BE2C (cell line): ENCODE results near the gene ALPP.

Source experiments
- DNase-seq: peaks from one replicate; pipeline ENCODE4 v3.0.0-alpha.2; 2020
- H3K27me3 ChIP-seq: fragments of 250-450 bp; sonication (Bioruptor Pico); 2 replicates; pipeline ENCODE4 v1.5.1; 2020; ENCODE audit warnings: mild to moderate bottlenecking
- H3K36me3 ChIP-seq: fragments of 250-450 bp; sonication (Bioruptor Pico); 2 replicates; pipeline ENCODE4 v1.5.1; 2020; ENCODE audit warnings: mild to moderate bottlenecking
- H3K4me1 ChIP-seq: fragments of 250-450 bp; sonication (Bioruptor Pico); 2 replicates; pipeline ENCODE4 v1.5.1; 2020
- H3K4me3 ChIP-seq: 2 replicates; pipeline ENCODE4 v1.5.1; 2011; ENCODE audit warnings: low read depth, low read length
- H3K9me3 ChIP-seq: fragments of 250-450 bp; sonication (Bioruptor Pico); 2 replicates; pipeline ENCODE4 v1.5.1; 2020
- TF ChIP-seq, protein P1 (sequence below): IDR thresholded peaks from 2 replicates; pipeline ENCODE4 v1.5.1; 2012; ENCODE audit warnings: mild to moderate bottlenecking, low read depth, low read length

Gene ALPP

DNA sequence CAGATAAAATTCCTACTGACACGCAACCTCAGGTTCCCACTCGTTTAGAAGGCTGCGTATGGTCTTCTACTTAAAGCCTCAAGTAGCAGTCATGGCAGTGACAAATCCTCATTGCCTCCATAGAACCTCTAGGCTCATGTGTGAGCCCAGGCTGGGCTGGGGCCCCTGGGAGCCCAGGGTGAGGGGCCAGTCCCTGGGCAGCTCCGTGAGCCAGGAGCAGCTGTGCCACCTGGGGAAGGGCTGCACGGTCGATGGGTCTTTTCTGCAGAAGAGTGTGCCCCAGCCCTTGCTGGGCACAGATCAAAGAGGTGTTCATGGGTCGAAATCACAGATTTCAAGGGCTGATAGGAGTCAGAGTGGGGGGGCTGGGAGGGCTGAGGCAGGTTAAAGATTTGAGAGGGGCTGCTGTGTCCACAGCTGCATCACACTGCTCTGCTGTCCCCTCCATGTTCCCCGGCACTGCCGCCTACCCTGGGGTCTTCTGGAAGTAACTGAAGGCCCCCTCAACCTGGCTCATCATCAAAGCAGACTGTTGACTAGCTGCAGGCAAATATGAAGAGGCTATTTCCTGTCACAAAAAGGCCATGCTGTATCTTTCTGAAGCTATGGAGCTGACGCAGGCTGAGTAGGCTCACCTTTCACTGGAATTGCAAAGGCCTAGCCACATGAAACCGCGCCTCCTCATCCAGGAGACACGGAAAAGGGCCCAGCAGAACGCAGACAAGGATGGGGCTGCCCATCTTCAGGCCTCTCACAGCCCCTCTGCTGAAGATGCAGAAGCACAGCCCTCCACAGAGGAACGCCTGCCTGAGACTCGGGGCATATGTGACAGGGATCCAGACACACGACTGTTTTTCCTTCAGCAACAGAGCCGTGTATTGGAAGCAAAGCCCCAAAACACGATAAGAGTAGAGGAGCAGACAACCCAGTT, 35.7 kb upstream of the ALPP start:
- no peaks in the 10 kb centered on the region for H3K36me3 ChIP-seq
- DNase-seq, result no peak
- no peak overlapping the region for H3K4me3 ChIP-seq
- no peaks in the 10 kb centered on the region for H3K4me1 ChIP-seq
- H3K27me3 ChIP-seq, result no peaks in the 10 kb centered on the region
- TF ChIP-seq, protein P1, sequence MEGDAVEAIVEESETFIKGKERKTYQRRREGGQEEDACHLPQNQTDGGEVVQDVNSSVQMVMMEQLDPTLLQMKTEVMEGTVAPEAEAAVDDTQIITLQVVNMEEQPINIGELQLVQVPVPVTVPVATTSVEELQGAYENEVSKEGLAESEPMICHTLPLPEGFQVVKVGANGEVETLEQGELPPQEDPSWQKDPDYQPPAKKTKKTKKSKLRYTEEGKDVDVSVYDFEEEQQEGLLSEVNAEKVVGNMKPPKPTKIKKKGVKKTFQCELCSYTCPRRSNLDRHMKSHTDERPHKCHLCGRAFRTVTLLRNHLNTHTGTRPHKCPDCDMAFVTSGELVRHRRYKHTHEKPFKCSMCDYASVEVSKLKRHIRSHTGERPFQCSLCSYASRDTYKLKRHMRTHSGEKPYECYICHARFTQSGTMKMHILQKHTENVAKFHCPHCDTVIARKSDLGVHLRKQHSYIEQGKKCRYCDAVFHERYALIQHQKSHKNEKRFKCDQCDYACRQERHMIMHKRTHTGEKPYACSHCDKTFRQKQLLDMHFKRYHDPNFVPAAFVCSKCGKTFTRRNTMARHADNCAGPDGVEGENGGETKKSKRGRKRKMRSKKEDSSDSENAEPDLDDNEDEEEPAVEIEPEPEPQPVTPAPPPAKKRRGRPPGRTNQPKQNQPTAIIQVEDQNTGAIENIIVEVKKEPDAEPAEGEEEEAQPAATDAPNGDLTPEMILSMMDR, result no peak
- no peaks in the 10 kb centered on the region for H3K9me3 ChIP-seq

DNA sequence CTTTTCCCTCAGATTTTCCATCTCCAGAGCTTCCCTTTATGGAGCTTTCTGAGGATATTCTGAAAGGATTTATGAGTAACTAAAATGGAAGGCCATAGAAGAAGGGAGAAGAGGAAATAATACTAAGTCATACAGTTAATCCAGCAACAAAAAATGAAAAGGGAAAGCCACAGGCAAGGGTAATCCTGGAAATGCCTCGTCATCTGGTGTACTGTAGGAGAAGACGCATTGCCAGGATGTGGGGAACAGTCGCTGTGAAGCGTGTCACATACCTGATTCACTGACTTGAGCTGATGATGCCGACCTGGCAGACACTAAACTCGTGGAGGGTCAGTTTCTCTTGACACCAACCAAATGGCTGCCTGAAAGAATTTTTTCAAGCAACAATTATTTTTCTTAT, 34.7 kb upstream of the ALPP start:
- H3K4me1 ChIP-seq, result no peaks in the 10 kb centered on the region

DNA sequence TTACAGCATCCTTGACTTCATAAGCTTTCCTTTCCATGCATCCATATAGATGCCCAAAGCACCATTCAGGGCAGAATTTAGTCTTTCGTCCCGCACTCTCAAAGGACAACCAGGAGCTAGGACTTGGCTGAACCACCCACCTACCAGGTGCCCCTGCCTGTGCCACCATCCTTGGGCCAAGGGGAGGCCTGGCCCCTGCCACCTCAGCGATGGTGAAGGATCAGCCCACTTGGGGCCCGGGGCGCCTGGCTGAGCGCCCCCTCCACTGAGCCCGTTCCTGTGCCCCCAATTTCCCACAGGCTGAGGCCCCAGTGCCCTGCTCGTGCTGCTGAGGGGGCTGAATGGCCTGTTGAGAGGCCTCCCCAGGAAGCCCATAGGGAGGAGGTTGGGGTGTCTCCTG, 33.3 kb upstream of the ALPP start:
- H3K9me3 ChIP-seq, result no peaks in the 10 kb centered on the region
- TF ChIP-seq, protein P1, result no peak

More for the DNA sequence above, 34.7 kb upstream of the ALPP start:
- TF ChIP-seq, protein P1, result no peak
- H3K36me3 ChIP-seq, result no peaks in the 10 kb centered on the region
- peaks cover 2% of the 10 kb centered on the region; the same call in 1 of the 2 replicates for H3K27me3 ChIP-seq
- no peak overlapping the region for H3K4me3 ChIP-seq
- DNase-seq, result no peak
- no peaks in the 10 kb centered on the region for H3K9me3 ChIP-seq

DNA sequence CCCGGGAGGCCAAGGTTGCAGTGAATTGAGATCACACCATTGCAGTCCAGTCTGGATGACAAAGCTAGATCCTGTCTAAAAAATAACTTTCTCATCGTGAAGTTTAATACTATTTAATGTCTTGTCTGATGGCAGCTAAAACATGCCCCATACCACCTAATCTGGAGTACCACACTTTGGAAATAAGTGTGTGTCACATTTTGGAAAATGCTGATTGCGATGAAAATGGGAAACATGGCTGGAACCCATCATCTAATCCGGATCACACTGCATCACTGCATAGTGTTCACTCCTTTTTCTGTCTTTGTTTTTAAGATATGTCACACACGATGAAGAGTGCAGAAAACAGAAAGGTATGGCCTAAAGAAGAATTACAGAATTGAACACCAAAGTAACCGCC, 31.2 kb upstream of the ALPP start:
- TF ChIP-seq, protein P1, result no peak
- Histone ChIP-seq H3K27me3 (peaks cover 37% of the 10 kb centered on the region), H3K9me3 (no peaks in the 10 kb centered on the region), H3K4me1 (no peaks in the 10 kb centered on the region), H3K4me3 (no peak overlapping the region), H3K36me3 (no peaks in the 10 kb centered on the region)
- DNase-seq, result no peak

More for the DNA sequence above, 33.3 kb upstream of the ALPP start:
- DNase-seq, result no peak
- H3K36me3 ChIP-seq, result no peaks in the 10 kb centered on the region
- no peaks in the 10 kb centered on the region for H3K4me1 ChIP-seq
- peaks cover 16% of the 10 kb centered on the region for H3K27me3 ChIP-seq
- no peak overlapping the region for H3K4me3 ChIP-seq

DNA sequence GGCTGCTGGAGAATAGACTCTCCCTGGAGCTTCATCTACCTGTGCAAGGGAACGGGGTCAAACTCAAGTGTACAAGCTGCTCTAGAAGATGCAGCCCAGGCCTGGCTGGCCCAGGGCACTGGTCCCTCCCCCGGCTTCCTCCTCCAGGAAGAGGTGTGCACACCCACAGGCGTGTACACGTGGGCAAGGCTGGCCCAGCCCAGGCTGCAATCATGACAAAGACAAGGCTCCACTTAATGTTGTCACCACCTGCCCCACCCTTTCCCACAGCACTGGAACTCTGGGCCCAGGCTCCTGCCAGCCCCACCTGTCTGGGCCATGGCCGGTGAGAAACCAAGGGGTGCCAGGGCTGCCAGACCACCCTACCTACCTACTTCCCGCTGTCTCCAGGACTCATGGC, 29.6 kb upstream of the ALPP start:
- DNase-seq, result no peak
- no peak overlapping the region for H3K4me3 ChIP-seq
- H3K9me3 ChIP-seq, result no peaks in the 10 kb centered on the region
- H3K4me1 ChIP-seq, result no peaks in the 10 kb centered on the region
- H3K27me3 ChIP-seq, result peaks cover 49% of the 10 kb centered on the region
- TF ChIP-seq, protein P1, result no peak
- H3K36me3 ChIP-seq, result no peaks in the 10 kb centered on the region

DNA sequence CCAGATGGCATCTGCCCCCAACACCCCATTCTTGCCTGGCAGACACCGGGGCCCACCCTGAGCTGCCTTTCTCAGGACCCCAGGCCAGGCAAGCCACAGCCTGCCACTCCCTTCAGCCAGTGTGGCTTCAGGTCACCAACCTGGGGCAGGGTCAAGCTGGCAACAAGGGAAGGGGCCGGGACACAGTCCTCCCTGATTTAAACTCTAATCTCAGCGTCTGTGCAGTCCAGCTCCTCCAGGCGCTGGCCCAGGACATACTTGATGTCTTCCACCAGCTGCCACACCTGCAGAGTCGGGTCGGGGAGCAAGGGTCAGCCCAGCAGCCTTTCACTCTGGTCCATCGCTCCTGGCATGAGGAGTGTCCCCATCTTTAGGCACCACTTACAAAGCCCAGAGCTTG, 29.0 kb upstream of the ALPP start:
- no peak for DNase-seq
- no peaks in the 10 kb centered on the region for H3K36me3 ChIP-seq
- no peaks in the 10 kb centered on the region for H3K9me3 ChIP-seq
- no peak overlapping the region for H3K4me3 ChIP-seq
- no peaks in the 10 kb centered on the region for H3K4me1 ChIP-seq
- peaks cover 52% of the 10 kb centered on the region for H3K27me3 ChIP-seq
- TF ChIP-seq, protein P1, result no peak
